HG02870 (cell line): ENCODE data around the gene LDB2.

Source experiments
- ATAC-seq: cut with Tn5 transposase; IDR thresholded peaks from one replicate; pipeline ENCODE4 v1.9.1; 2021; ENCODE audit warnings: mild to moderate bottlenecking, moderate library complexity; ENCODE audit not compliant: unreplicated experiment

LDB2 gene

GRCh38 chr4:16726368-16727050 is 171.9 kb downstream of the LDB2 start:
- ATAC-seq: no peak

GRCh38 chr4:16725252-16725651 is 173.2 kb downstream of the LDB2 start:
- ATAC-seq: no peak

GRCh38 chr4:16722416-16722815 is 176.0 kb downstream of the LDB2 start:
- ATAC-seq: no peak

- ATAC-seq: no peak
Measured at GRCh38 chr4:16721613-16722291, 176.7 kb downstream of the LDB2 start.

GRCh38 chr4:16720761-16721160 is 177.7 kb downstream of the LDB2 start:
- ATAC-seq: no peak

GRCh38 chr4:16717266-16717970 is 181.0 kb downstream of the LDB2 start:
- ATAC-seq: no peak

- no peak for ATAC-seq
Measured at GRCh38 chr4:16715482-16715881, 183.0 kb downstream of the LDB2 start.

- ATAC-seq: no peak
Measured at GRCh38 chr4:16714191-16714590, 184.3 kb downstream of the LDB2 start.

- ATAC-seq: no peak
Measured at GRCh38 chr4:16713696-16714095, 184.7 kb downstream of the LDB2 start.

GRCh38 chr4:16713271-16713670 is 185.2 kb downstream of the LDB2 start:
- no peak for ATAC-seq

GRCh38 chr4:16710198-16710597 is 188.2 kb downstream of the LDB2 start:
- no peak for ATAC-seq

GRCh38 chr4:16707874-16708273 is 190.6 kb downstream of the LDB2 start:
- ATAC-seq: no peak

GRCh38 chr4:16706251-16706650 is 192.2 kb downstream of the LDB2 start:
- no peak for ATAC-seq

GRCh38 chr4:16705341-16705740 is 193.1 kb downstream of the LDB2 start:
- no peak for ATAC-seq

GRCh38 chr4:16704489-16704888 is 194.0 kb downstream of the LDB2 start:
- ATAC-seq: no peak

- ATAC-seq: no peak
Measured at GRCh38 chr4:16695896-16696295, 202.5 kb downstream of the LDB2 start.

- no peak for ATAC-seq
Measured at GRCh38 chr4:16694884-16695276, 203.6 kb downstream of the LDB2 start.

- no peak for ATAC-seq
Measured at GRCh38 chr4:16694173-16694883, 204.1 kb downstream of the LDB2 start.

- no peak for ATAC-seq
Measured at GRCh38 chr4:16693641-16694040, 204.8 kb downstream of the LDB2 start.

GRCh38 chr4:16692961-16693506 is 205.4 kb downstream of the LDB2 start:
- no peak for ATAC-seq

- ATAC-seq: no peak
Measured at GRCh38 chr4:16692524-16692923, 205.9 kb downstream of the LDB2 start.
